ENCODE measurements around the gene TBATA.

The TBATA gene

DNA sequence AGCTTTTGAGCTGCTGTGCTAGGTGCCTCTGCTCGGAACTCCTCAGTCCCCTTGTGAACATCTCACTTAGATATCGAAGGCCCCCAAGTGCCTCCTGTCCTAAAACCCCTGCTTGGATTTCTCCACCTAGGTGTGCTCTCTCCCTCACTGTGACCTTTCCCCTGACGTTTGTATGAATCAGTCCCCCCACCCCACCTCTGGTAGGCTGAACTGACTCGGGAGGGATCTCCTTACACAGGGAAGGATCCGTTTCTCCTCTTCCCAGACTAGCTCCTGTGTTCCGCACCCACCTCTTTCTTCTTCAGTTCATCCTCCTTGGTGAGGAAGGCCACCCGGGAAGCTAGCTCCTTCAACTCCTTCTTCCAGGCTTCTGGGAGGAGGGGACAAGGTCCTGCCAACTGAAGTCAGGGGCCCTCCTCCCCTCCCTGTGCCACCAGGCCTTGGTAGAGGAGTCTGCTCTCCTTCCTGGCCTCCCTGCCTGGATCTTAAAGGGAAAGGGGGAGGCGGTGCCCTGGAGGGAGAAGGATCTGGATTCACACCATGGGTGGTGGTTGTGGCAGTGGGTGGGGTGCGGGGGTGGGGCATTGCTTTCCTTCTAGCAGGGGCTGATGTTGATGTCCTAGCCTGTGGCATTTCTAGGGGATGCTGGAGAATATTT, 6.8 kb downstream of the TBATA start:
- POLR2A ChIA-PET, result no interaction called here
- H3K27ac ChIP-seq (ENCODE audit: extremely low read depth, low read depth, low read length), result no peak overlapping the region
- CTCF ChIA-PET, result no interaction called here

More for the DNA sequence above, 6.8 kb downstream of the TBATA start:
- Histone ChIP-seq H3K4me1 (ENCODE audit: control insufficient read depth, insufficient read depth, low read length) (no peaks in the 10 kb centered on the region), H3K36me3 (ENCODE audit: control insufficient read depth in 2 of 2, insufficient read depth in 1 of 2, low read length in 2 of 2) (no peaks in the 10 kb centered on the region), H3K4me3 (ENCODE audit: low read depth, low read length) (no peak overlapping the region), H3K9me3 (ENCODE audit: control insufficient read depth, insufficient read depth, low read depth, low read length) (no peaks in the 10 kb centered on the region)
- TF ChIP-seq, protein P1, sequence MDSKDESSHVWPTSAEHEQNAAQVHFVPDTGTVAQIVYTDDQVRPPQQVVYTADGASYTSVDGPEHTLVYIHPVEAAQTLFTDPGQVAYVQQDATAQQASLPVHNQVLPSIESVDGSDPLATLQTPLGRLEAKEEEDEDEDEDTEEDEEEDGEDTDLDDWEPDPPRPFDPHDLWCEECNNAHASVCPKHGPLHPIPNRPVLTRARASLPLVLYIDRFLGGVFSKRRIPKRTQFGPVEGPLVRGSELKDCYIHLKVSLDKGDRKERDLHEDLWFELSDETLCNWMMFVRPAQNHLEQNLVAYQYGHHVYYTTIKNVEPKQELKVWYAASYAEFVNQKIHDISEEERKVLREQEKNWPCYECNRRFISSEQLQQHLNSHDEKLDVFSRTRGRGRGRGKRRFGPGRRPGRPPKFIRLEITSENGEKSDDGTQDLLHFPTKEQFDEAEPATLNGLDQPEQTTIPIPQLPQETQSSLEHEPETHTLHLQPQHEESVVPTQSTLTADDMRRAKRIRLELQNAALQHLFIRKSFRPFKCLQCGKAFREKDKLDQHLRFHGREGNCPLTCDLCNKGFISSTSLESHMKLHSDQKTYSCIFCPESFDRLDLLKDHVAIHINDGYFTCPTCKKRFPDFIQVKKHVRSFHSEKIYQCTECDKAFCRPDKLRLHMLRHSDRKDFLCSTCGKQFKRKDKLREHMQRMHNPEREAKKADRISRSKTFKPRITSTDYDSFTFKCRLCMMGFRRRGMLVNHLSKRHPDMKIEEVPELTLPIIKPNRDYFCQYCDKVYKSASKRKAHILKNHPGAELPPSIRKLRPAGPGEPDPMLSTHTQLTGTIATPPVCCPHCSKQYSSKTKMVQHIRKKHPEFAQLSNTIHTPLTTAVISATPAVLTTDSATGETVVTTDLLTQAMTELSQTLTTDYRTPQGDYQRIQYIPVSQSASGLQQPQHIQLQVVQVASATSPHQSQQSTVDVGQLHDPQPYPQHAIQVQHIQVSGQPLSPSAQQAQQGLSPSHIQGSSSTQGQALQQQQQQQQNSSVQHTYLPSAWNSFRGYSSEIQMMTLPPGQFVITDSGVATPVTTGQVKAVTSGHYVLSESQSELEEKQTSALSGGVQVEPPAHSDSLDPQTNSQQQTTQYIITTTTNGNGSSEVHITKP (tag by site-specific recombination; IDR thresholded peaks at IDR 0.05), result peak; percentile 91
- peak; percentile 45; the same call in 1 of the 2 replicates for TF ChIP-seq EGR2 (tag by site-specific recombination; IDR thresholded peaks at IDR 0.05; ENCODE audit: low read depth)
- TF ChIP-seq, protein P2, sequence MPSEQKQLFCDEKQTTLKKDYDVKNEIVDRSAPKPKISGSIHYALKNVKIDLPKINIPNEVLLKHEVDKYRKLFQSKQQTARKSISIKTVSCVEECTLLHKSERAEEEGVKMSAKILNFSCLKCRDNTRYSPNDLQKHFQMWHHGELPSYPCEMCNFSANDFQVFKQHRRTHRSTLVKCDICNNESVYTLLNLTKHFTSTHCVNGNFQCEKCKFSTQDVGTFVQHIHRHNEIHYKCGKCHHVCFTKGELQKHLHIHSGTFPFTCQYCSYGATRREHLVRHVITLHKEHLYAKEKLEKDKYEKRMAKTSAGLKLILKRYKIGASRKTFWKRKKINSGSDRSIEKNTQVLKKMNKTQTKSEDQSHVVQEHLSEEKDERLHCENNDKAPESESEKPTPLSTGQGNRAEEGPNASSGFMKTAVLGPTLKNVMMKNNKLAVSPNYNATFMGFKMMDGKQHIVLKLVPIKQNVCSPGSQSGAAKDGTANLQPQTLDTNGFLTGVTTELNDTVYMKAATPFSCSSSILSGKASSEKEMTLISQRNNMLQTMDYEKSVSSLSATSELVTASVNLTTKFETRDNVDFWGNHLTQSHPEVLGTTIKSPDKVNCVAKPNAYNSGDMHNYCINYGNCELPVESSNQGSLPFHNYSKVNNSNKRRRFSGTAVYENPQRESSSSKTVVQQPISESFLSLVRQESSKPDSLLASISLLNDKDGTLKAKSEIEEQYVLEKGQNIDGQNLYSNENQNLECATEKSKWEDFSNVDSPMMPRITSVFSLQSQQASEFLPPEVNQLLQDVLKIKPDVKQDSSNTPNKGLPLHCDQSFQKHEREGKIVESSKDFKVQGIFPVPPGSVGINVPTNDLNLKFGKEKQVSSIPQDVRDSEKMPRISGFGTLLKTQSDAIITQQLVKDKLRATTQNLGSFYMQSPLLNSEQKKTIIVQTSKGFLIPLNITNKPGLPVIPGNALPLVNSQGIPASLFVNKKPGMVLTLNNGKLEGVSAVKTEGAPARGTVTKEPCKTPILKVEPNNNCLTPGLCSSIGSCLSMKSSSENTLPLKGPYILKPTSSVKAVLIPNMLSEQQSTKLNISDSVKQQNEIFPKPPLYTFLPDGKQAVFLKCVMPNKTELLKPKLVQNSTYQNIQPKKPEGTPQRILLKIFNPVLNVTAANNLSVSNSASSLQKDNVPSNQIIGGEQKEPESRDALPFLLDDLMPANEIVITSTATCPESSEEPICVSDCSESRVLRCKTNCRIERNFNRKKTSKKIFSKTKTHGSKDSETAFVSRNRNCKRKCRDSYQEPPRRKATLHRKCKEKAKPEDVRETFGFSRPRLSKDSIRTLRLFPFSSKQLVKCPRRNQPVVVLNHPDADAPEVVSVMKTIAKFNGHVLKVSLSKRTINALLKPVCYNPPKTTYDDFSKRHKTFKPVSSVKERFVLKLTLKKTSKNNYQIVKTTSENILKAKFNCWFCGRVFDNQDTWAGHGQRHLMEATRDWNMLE (tag by site-specific recombination; conservative IDR thresholded peaks at IDR 0.05; ENCODE audit: low read depth), result no peak
- TF ChIP-seq, protein P3, sequence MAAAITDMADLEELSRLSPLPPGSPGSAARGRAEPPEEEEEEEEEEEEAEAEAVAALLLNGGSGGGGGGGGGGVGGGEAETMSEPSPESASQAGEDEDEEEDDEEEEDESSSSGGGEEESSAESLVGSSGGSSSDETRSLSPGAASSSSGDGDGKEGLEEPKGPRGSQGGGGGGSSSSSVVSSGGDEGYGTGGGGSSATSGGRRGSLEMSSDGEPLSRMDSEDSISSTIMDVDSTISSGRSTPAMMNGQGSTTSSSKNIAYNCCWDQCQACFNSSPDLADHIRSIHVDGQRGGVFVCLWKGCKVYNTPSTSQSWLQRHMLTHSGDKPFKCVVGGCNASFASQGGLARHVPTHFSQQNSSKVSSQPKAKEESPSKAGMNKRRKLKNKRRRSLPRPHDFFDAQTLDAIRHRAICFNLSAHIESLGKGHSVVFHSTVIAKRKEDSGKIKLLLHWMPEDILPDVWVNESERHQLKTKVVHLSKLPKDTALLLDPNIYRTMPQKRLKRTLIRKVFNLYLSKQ (tag by site-specific recombination; IDR thresholded peaks at IDR 0.05; ENCODE audit: borderline replicate concordance), result no peak
- TF ChIP-seq ZNF610 (tag by site-specific recombination; IDR thresholded peaks at IDR 0.05; ENCODE audit: borderline replicate concordance), result no peak
- TF ChIP-seq ZNF600 (tag by site-specific recombination; IDR thresholded peaks at IDR 0.05), result 0 out of 2 replicates have a peak, but pooled peaks have one; percentile 17
- TF ChIP-seq, protein P4, sequence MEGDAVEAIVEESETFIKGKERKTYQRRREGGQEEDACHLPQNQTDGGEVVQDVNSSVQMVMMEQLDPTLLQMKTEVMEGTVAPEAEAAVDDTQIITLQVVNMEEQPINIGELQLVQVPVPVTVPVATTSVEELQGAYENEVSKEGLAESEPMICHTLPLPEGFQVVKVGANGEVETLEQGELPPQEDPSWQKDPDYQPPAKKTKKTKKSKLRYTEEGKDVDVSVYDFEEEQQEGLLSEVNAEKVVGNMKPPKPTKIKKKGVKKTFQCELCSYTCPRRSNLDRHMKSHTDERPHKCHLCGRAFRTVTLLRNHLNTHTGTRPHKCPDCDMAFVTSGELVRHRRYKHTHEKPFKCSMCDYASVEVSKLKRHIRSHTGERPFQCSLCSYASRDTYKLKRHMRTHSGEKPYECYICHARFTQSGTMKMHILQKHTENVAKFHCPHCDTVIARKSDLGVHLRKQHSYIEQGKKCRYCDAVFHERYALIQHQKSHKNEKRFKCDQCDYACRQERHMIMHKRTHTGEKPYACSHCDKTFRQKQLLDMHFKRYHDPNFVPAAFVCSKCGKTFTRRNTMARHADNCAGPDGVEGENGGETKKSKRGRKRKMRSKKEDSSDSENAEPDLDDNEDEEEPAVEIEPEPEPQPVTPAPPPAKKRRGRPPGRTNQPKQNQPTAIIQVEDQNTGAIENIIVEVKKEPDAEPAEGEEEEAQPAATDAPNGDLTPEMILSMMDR (tag by site-specific recombination; IDR thresholded peaks at IDR 0.05), result no peak
- TF ChIP-seq ZFP41 (tag by site-specific recombination; IDR thresholded peaks at IDR 0.05; ENCODE audit: borderline replicate concordance), result no peak
- TF ChIP-seq ZNF16 (tag by site-specific recombination; IDR thresholded peaks at IDR 0.05; ENCODE audit: low read depth), result no peak
- TF ChIP-seq ZBTB17 (tag by site-specific recombination; IDR thresholded peaks at IDR 0.05), result 0 out of 2 replicates have a peak, but pooled peaks have one; percentile 18
- TF ChIP-seq ZFHX2 (tag by site-specific recombination; conservative IDR thresholded peaks at IDR 0.05), result peak; percentile 51
- TF ChIP-seq KLF1 (tag by site-specific recombination; IDR thresholded peaks at IDR 0.05), result peak; percentile 76
- TF ChIP-seq SCRT1 (tag by site-specific recombination; IDR thresholded peaks at IDR 0.05; ENCODE audit: borderline replicate concordance), result no peak
